Stomach (tissue), 9 donors: Measurements from ENCODE around the gene TYROBP. TPM values are rescaled to one million over a fixed set of nuclear protein-coding genes. Genes with fewer than 3 reads are reported as not detected.

Experiments used
- DNase-seq, 2 donors: peaks; one replicate each; pipeline versions ENCODE4 v3.0.0 to v3.0.0-alpha.2; 2013 to 2019
- H3K27ac ChIP-seq, 5 donors: fragments of 200-600 bp in 4 of 5; sonication (generic) in 4 of 5; one replicate each; pipeline ENCODE4 v1.5.1; 2013 to 2019; ENCODE audit warnings: mild to moderate bottlenecking in 1 of 5, moderate library complexity in 1 of 5
- H3K27me3 ChIP-seq, 3 donors: fragments of 200-600 bp; sonication (generic); one replicate each; pipeline ENCODE4 v1.5.1; 2017 to 2019; ENCODE audit warnings: mixed run types in 1 of 3
- H3K36me3 ChIP-seq, 4 donors: fragments of 200-600 bp; sonication (generic); 1 replicate in 3 of 4; 2 replicates in 1 of 4; pipeline ENCODE4 v1.5.1; 2016 to 2019
- H3K4me1 ChIP-seq, 4 donors: fragments of 200-600 bp; sonication (generic); one replicate each; pipeline ENCODE4 v1.5.1; 2016 to 2019
- H3K4me3 ChIP-seq, 4 donors: fragments of 200-600 bp; sonication (generic) in 3 of 4; one replicate each; pipeline ENCODE4 v1.5.1; 2016 to 2019; ENCODE audit warnings: mild to moderate bottlenecking in 1 of 4
- H3K9me3 ChIP-seq, 4 donors: fragments of 200-600 bp; sonication (generic); one replicate each; pipeline ENCODE4 v1.5.1; 2016 to 2019
- CTCF ChIP-seq, 7 experiments: fragments of 450-650 bp in 4 of 7; fragments of 200-600 bp in 3 of 7; sonication (generic) in 3 of 7; IDR thresholded peaks; one replicate each; pipeline ENCODE4 v1.5.1; 2016 to 2019; ENCODE audit warnings: antibody characterized with exemption in 7 of 7, control low read depth in 2 of 7, mild to moderate bottlenecking in 1 of 7
- EP300 ChIP-seq: sonication (generic); formaldehyde crosslinking; IDR thresholded peaks from one replicate; pipeline ENCODE4 v1.6.1; 2017; ENCODE audit warnings: antibody characterized with exemption
- POLR2A ChIP-seq, 4 donors: fragments of 450-650 bp; IDR thresholded peaks; one replicate each; pipeline ENCODE4 v1.6.1; 2016; ENCODE audit warnings: antibody characterized with exemption in 4 of 4, control low read depth in 2 of 4, mild to moderate bottlenecking in 1 of 4, moderate library complexity in 1 of 4
- POLR2AphosphoS5 ChIP-seq, 3 donors: sonication (generic); formaldehyde crosslinking; IDR thresholded peaks; one replicate each; pipeline ENCODE4 v1.6.1; 2016; ENCODE audit warnings: antibody characterized with exemption in 3 of 3
- WGBS, 5 donors: extraction: QIAGEN DNeasy Blood & Tissue Kit in 3 of 5; methylation state at CpG; one replicate each; pipeline versions ENCODE4 v1.1.5 to v1.1.7; 2013 to 2018; 5-methylcytosine and 5-hydroxymethylcytosine counted together
- intact Hi-C: fragments of 100-400 bp; cut with DNase I; formaldehyde crosslinking; loops from one replicate; pipeline ENCODE4 v1.15.1; 2023; ENCODE audit warnings: low total_unique reads
- polyA plus RNA-seq, 3 donors: library from polyadenylated mRNA; stranded (reverse); fragments of 200-250 nt; gene quantifications; one replicate each; pipeline ENCODE4 v1.2.3, GENCODE V29; 2013
- total RNA-seq, 5 donors: library from RNA; depleted of rRNA; stranded (reverse); fragments of >200 nt; gene quantifications; one replicate each; pipeline versions ENCODE4 v1.1.0 to v1.2.3, GENCODE V29; 2014 to 2016
- donor health status: healthy with polysubstance abuse.
- donor health status: Bipolar disorder and iron deficiency.
- donor health status: healthy.

The TYROBP gene
- total and polyA plus RNA-seq, 8 donors, result 9.4 to 106 (median 55.4) TPM; not detected in 2

- DNase-seq, result peak; percentile 81 to 91
- intact Hi-C loops, result no loop called here
These were observed 28.0 kb upstream of the TYROBP start, which contains the start of gene LRFN3 for GRCh38 chr19:35935911-35936737. Gene LRFN3, plus strand, starts transcription at chr19:35936374. Its CDS starts 3,052 bp downstream, at chr19:35939426.

GRCh38 chr19:35932291-35932936, 24.3 kb upstream of the TYROBP start:
- WGBS, 5 donors, result 51 to 61% (median 56%) methylated on average over 5 to 7 of the region's 7 CpGs
- no peak for TF ChIP-seq POLR2AphosphoS5 (IDR thresholded peaks at IDR 0.05)
- TF ChIP-seq EP300, result no peak
- TF ChIP-seq CTCF (IDR thresholded peaks at IDR 0.05), result no peak
- TF ChIP-seq POLR2A (IDR thresholded peaks at IDR 0.05), result no peak
- Histone ChIP-seq H3K36me3 (no peaks in the 10 kb centered on the region), H3K4me3 (no peak overlapping the region), H3K27me3 (peaks cover 0 to 5% (median 0%) of the 10 kb centered on the region in 3 donors), H3K4me1 (peaks cover 25 to 40% (median 33%) of the 10 kb centered on the region in 4 donors), H3K27ac (no peak overlapping the region), H3K9me3 (no peaks in the 10 kb centered on the region)
- DNase-seq, result no peak
- intact Hi-C loops, result loop anchor here (5.0 kb wide), 2 partner anchors 35 to 50 kb away; no protein-coding TSS in a partner anchor

More at GRCh38 chr19:35935911-35936737, 28.0 kb upstream of the TYROBP start, which contains the start of gene LRFN3:
- peaks cover 0 to 5% (median 0%) of the 10 kb centered on the region in 3 donors for H3K27me3 ChIP-seq
- 1 to 3% (median 2%) methylated on average over 23 to 62 of the region's 68 CpGs for WGBS, 5 donors
- H3K4me1 ChIP-seq, result peaks cover 26 to 54% (median 38%) of the 10 kb centered on the region in 4 donors
- no peaks in the 10 kb centered on the region for H3K9me3 ChIP-seq
- no peak for TF ChIP-seq POLR2A (IDR thresholded peaks at IDR 0.05)
- no peak for TF ChIP-seq POLR2AphosphoS5 (IDR thresholded peaks at IDR 0.05)
- TF ChIP-seq CTCF (IDR thresholded peaks at IDR 0.05), result no peak
- TF ChIP-seq EP300, result no peak
- H3K4me3 ChIP-seq, result peak within 1 kb of the TSS; percentile 68 to 83 (median 78)
- H3K27ac ChIP-seq, result peak within 1 kb of the TSS; percentile 45 to 92 (median 87)
- peaks cover 15 to 27% (median 20%) of the 10 kb centered on the region in 4 donors for H3K36me3 ChIP-seq

GRCh38 chr19:35931874-35932202, 23.7 kb upstream of the TYROBP start:
- no peaks in the 10 kb centered on the region for H3K9me3 ChIP-seq
- no peak overlapping the region for H3K4me3 ChIP-seq
- H3K27me3 ChIP-seq, result peaks cover 0 to 5% (median 0%) of the 10 kb centered on the region in 3 donors
- TF ChIP-seq EP300 (no peak), CTCF (IDR thresholded peaks at IDR 0.05) (no peak), POLR2A (IDR thresholded peaks at IDR 0.05) (no peak), POLR2AphosphoS5 (IDR thresholded peaks at IDR 0.05) (no peak)
- WGBS, 5 donors, result 4 to 11% (median 6%) methylated on average over 9 of the region's 9 CpGs
- H3K27ac ChIP-seq, result peak overlapping the region in 1 of 5 donors; percentile 75
- intact Hi-C loops, result loop anchor here (5.0 kb wide), 2 partner anchors 35 to 50 kb away; no protein-coding TSS in a partner anchor
- DNase-seq, result no peak
- H3K36me3 ChIP-seq, result no peaks in the 10 kb centered on the region
- peaks cover 19 to 34% (median 27%) of the 10 kb centered on the region in 4 donors for H3K4me1 ChIP-seq
